ENCODE results near the gene TMEM212. TPM values are rescaled to one million over a fixed set of nuclear protein-coding genes. Genes with fewer than 3 reads are reported as not detected.
A peak's percentile ranks its signal among the peaks of the same experiment; 100 is the strongest.

Gene TMEM212
- total and polyA plus RNA-seq, 9 of the 15 experiments (the other 6 are each of a cell fraction or from before 2014, with no cell fraction given): not detected

DNA sequence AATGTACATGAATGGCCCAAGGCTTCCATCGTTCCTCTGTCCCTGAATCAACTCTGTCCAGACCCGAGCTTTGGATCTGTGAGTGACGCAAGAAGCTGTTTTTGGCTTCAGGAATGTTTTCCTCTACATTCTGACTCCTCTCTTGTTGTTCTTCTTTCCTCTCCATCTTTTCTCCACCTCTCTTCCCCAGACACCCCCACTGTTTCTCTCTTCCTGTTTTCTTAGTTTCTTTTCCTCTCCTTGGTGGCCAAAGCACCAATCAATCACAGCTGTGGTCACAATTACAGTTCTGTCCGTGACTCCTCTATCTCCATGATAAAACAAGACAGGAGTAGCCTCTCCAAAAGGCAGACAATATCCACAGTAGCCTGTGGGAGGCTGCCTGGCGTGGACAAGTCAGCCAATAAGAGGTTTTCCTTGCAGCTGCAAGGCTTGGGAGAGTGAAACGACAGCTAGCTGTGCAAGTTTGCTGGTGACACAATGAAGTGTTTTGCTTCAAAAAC, 4.9 kb upstream of the TMEM212 start (continued):
- TF ChIP-seq ZFP36 (IDR thresholded peaks at IDR 0.05; ENCODE audit: low read depth, low read length, partially characterized antibody): no peak
- TF ChIP-seq KDM1A (IDR thresholded peaks at IDR 0.05): peak in 1 of 2 experiments; percentile 22; a peak in 2 of 4 replicates
- 0 out of 4 replicates have a peak, but pooled peaks of 1 of the 2 experiments have one; percentile 23 for TF ChIP-seq HDAC1 (IDR thresholded peaks at IDR 0.05)
- TF ChIP-seq DIDO1 (tag; IDR thresholded peaks at IDR 0.05; ENCODE audit: low read depth): no peak
- no peak for TF ChIP-seq NFYB (IDR thresholded peaks at IDR 0.05; ENCODE audit: extremely low read depth, insufficient read length)
- TF ChIP-seq NUFIP1 (IDR thresholded peaks at IDR 0.05; ENCODE audit: partially characterized antibody): no peak
- TF ChIP-seq, protein P1, sequence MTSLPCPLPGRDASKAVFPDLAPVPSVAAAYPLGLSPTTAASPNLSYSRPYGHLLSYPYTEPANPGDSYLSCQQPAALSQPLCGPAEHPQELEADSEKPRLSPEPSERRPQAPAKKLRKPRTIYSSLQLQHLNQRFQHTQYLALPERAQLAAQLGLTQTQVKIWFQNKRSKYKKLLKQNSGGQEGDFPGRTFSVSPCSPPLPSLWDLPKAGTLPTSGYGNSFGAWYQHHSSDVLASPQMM (CRISPR knock-in tag; IDR thresholded peaks at IDR 0.05): no peak
- TF ChIP-seq EGR1 (conservative IDR thresholded peaks at IDR 0.05): no peak
- TF ChIP-seq, protein P2, sequence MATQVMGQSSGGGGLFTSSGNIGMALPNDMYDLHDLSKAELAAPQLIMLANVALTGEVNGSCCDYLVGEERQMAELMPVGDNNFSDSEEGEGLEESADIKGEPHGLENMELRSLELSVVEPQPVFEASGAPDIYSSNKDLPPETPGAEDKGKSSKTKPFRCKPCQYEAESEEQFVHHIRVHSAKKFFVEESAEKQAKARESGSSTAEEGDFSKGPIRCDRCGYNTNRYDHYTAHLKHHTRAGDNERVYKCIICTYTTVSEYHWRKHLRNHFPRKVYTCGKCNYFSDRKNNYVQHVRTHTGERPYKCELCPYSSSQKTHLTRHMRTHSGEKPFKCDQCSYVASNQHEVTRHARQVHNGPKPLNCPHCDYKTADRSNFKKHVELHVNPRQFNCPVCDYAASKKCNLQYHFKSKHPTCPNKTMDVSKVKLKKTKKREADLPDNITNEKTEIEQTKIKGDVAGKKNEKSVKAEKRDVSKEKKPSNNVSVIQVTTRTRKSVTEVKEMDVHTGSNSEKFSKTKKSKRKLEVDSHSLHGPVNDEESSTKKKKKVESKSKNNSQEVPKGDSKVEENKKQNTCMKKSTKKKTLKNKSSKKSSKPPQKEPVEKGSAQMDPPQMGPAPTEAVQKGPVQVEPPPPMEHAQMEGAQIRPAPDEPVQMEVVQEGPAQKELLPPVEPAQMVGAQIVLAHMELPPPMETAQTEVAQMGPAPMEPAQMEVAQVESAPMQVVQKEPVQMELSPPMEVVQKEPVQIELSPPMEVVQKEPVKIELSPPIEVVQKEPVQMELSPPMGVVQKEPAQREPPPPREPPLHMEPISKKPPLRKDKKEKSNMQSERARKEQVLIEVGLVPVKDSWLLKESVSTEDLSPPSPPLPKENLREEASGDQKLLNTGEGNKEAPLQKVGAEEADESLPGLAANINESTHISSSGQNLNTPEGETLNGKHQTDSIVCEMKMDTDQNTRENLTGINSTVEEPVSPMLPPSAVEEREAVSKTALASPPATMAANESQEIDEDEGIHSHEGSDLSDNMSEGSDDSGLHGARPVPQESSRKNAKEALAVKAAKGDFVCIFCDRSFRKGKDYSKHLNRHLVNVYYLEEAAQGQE (IDR thresholded peaks at IDR 0.05; ENCODE audit: borderline replicate concordance): no peak
- TF ChIP-seq, protein P2 (CRISPR knock-in tag; IDR thresholded peaks at IDR 0.05; ENCODE audit: low read depth): no peak
- TF ChIP-seq GATAD2A (IDR thresholded peaks at IDR 0.05): 0 out of 2 replicates have a peak, but pooled peaks have one; percentile 30
- no peak for TF ChIP-seq DDX20 (tag; IDR thresholded peaks at IDR 0.05; ENCODE audit: low read depth)
- TF ChIP-seq, protein P3, sequence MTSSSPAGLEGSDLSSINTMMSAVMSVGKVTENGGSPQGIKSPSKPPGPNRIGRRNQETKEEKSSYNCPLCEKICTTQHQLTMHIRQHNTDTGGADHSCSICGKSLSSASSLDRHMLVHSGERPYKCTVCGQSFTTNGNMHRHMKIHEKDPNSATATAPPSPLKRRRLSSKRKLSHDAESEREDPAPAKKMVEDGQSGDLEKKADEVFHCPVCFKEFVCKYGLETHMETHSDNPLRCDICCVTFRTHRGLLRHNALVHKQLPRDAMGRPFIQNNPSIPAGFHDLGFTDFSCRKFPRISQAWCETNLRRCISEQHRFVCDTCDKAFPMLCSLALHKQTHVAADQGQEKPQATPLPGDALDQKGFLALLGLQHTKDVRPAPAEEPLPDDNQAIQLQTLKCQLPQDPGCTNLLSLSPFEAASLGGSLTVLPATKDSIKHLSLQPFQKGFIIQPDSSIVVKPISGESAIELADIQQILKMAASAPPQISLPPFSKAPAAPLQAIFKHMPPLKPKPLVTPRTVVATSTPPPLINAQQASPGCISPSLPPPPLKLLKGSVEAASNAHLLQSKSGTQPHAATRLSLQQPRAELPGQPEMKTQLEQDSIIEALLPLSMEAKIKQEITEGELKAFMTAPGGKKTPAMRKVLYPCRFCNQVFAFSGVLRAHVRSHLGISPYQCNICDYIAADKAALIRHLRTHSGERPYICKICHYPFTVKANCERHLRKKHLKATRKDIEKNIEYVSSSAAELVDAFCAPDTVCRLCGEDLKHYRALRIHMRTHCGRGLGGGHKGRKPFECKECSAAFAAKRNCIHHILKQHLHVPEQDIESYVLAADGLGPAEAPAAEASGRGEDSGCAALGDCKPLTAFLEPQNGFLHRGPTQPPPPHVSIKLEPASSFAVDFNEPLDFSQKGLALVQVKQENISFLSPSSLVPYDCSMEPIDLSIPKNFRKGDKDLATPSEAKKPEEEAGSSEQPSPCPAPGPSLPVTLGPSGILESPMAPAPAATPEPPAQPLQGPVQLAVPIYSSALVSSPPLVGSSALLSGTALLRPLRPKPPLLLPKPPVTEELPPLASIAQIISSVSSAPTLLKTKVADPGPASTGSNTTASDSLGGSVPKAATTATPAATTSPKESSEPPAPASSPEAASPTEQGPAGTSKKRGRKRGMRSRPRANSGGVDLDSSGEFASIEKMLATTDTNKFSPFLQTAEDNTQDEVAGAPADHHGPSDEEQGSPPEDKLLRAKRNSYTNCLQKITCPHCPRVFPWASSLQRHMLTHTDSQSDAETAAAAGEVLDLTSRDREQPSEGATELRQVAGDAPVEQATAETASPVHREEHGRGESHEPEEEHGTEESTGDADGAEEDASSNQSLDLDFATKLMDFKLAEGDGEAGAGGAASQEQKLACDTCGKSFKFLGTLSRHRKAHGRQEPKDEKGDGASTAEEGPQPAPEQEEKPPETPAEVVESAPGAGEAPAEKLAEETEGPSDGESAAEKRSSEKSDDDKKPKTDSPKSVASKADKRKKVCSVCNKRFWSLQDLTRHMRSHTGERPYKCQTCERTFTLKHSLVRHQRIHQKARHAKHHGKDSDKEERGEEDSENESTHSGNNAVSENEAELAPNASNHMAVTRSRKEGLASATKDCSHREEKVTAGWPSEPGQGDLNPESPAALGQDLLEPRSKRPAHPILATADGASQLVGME (CRISPR knock-in tag; IDR thresholded peaks at IDR 0.05): 0 out of 2 replicates have a peak, but pooled peaks have one; percentile 9
- TF ChIP-seq ZC3H8 (IDR thresholded peaks at IDR 0.05): no peak
